ENCODE data around the gene PAGE2B. TPM values are rescaled to one million over a fixed set of nuclear protein-coding genes. Genes with fewer than 3 reads are reported as not detected.

Gene PAGE2B
- total RNA-seq, 6 experiments from 2014 or later: not detected

DNA sequence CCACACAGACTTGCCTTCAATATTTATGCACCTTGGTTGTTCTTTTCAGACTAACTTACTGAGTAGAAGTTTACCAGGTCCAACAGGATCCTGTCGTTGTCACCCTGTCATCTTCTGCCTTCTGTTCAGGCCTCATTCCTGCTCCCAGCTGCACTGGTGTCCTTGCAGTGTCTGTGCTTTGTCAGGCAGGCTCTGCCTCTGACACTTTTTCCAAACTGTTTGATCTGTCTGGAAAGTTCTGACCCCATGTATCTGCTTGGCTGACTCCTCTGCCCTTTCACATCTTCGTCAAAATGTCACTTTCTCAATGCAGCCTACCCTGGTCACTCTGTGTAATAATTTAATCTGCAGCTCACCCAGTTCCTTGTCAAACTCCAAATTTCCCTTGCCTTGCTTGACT is 23.9 kb downstream of the PAGE2B start:
- TF ChIP-seq, protein P1, sequence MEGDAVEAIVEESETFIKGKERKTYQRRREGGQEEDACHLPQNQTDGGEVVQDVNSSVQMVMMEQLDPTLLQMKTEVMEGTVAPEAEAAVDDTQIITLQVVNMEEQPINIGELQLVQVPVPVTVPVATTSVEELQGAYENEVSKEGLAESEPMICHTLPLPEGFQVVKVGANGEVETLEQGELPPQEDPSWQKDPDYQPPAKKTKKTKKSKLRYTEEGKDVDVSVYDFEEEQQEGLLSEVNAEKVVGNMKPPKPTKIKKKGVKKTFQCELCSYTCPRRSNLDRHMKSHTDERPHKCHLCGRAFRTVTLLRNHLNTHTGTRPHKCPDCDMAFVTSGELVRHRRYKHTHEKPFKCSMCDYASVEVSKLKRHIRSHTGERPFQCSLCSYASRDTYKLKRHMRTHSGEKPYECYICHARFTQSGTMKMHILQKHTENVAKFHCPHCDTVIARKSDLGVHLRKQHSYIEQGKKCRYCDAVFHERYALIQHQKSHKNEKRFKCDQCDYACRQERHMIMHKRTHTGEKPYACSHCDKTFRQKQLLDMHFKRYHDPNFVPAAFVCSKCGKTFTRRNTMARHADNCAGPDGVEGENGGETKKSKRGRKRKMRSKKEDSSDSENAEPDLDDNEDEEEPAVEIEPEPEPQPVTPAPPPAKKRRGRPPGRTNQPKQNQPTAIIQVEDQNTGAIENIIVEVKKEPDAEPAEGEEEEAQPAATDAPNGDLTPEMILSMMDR (IDR thresholded peaks at IDR 0.05): no peak
- Mint-ChIP-seq H3K27me3 (ENCODE audit: insufficient read depth) (peaks cover 6% of the 10 kb centered on the region), H3K9me3 (no peaks in the 10 kb centered on the region), H3K27ac (no peak overlapping the region), H3K4me3 (no peak overlapping the region), H3K36me3 (ENCODE audit: low read depth) (no peaks in the 10 kb centered on the region), H3K4me1 (ENCODE audit: low read depth) (no peaks in the 10 kb centered on the region)
- DNase-seq: no peak

- DNase-seq: no peak
Measured at GRCh38 chrX:55099162-55099561, 24.3 kb downstream of the PAGE2B start.

GRCh38 chrX:55102754-55103153 is 27.9 kb downstream of the PAGE2B start:
- Mint-ChIP-seq H3K4me3 (no peak overlapping the region), H3K36me3 (ENCODE audit: low read depth) (no peaks in the 10 kb centered on the region), H3K27ac (no peak overlapping the region), H3K27me3 (ENCODE audit: insufficient read depth) (peaks cover 4% of the 10 kb centered on the region), H3K9me3 (no peaks in the 10 kb centered on the region), H3K4me1 (ENCODE audit: low read depth) (no peaks in the 10 kb centered on the region)
- no peak for DNase-seq
- TF ChIP-seq, protein P1 (IDR thresholded peaks at IDR 0.05): no peak

More at GRCh38 chrX:55099162-55099561, 24.3 kb downstream of the PAGE2B start:
- Mint-ChIP-seq H3K4me3 (no peak overlapping the region), H3K9me3 (no peaks in the 10 kb centered on the region), H3K4me1 (ENCODE audit: low read depth) (no peaks in the 10 kb centered on the region), H3K36me3 (ENCODE audit: low read depth) (no peaks in the 10 kb centered on the region), H3K27ac (no peak overlapping the region), H3K27me3 (ENCODE audit: insufficient read depth) (peaks cover 6% of the 10 kb centered on the region)
- TF ChIP-seq, protein P1 (IDR thresholded peaks at IDR 0.05): no peak

- H3K36me3 Mint-ChIP-seq (ENCODE audit: low read depth): no peaks in the 10 kb centered on the region
- no peak for DNase-seq
- no peak overlapping the region for H3K4me3 Mint-ChIP-seq
- no peaks in the 10 kb centered on the region for H3K27me3 Mint-ChIP-seq (ENCODE audit: insufficient read depth)
- no peak overlapping the region for H3K27ac Mint-ChIP-seq
- TF ChIP-seq, protein P1 (IDR thresholded peaks at IDR 0.05): no peak
- H3K4me1 Mint-ChIP-seq (ENCODE audit: low read depth): peaks cover 9% of the 10 kb centered on the region; the same call in 1 of the 2 replicates
- H3K9me3 Mint-ChIP-seq: no peaks in the 10 kb centered on the region
Measured at GRCh38 chrX:55107262-55107661, 32.4 kb downstream of the PAGE2B start.

DNA sequence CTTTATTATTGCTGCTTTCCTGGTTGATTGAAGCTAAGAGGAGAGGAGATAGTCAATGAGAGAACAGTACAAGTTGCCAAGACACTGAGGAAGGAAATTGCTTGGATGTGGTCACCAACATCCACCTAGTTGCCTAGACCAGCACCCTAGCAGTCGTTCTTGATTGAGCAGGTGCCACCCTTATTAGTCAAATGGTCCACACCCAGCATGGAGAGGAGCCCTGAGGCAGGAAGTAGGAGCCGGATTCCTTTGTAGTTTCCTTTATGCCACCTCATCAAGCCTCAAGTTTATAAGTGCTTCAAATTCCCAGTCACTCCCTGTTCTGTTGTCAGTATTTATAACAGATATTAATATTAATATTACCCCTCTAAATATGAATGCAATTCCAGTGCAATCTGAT is 33.1 kb downstream of the PAGE2B start:
- peaks cover 2% of the 10 kb centered on the region; the same call in 1 of the 2 replicates for H3K27me3 Mint-ChIP-seq (ENCODE audit: insufficient read depth)
- no peak overlapping the region for H3K4me3 Mint-ChIP-seq
- H3K4me1 Mint-ChIP-seq (ENCODE audit: low read depth): peaks cover 9% of the 10 kb centered on the region; the same call in 1 of the 2 replicates
- no peaks in the 10 kb centered on the region for H3K36me3 Mint-ChIP-seq (ENCODE audit: low read depth)
- DNase-seq: no peak
- TF ChIP-seq, protein P1 (IDR thresholded peaks at IDR 0.05): no peak
- no peak overlapping the region for H3K27ac Mint-ChIP-seq
- no peaks in the 10 kb centered on the region for H3K9me3 Mint-ChIP-seq

DNA sequence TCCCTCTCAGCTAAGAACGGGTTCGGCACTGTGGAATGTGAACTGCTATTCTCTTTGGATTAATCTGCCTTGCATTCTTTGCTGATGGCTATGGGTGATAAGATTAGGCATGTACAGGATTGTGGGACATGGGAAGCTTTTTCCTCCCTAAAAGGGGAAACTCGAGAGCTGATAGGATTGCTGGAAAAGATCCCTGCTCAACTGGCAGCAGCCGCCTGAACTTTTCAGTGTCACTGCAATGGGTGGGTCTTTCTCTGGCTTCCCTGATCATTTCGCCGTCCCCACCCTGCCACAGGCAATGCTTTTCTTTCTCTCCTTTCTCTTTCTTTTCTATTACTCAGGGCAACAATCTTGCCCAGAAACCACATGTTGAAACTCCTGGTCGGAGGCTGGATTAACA is 34.5 kb downstream of the PAGE2B start:
- Mint-ChIP-seq H3K4me3 (no peak overlapping the region), H3K27ac (peak overlapping the region; percentile 31; the same call in 1 of the 2 replicates), H3K4me1 (ENCODE audit: low read depth) (peaks cover 9% of the 10 kb centered on the region; the same call in 1 of the 2 replicates), H3K36me3 (ENCODE audit: low read depth) (no peaks in the 10 kb centered on the region), H3K9me3 (no peaks in the 10 kb centered on the region), H3K27me3 (ENCODE audit: insufficient read depth) (peaks cover 6% of the 10 kb centered on the region; the same call in 1 of the 2 replicates)
- TF ChIP-seq, protein P1 (IDR thresholded peaks at IDR 0.05): no peak
- no peak for DNase-seq

All from HFFc6 (cell line).